ENCODE data around the gene DOLPP1.

DNA sequence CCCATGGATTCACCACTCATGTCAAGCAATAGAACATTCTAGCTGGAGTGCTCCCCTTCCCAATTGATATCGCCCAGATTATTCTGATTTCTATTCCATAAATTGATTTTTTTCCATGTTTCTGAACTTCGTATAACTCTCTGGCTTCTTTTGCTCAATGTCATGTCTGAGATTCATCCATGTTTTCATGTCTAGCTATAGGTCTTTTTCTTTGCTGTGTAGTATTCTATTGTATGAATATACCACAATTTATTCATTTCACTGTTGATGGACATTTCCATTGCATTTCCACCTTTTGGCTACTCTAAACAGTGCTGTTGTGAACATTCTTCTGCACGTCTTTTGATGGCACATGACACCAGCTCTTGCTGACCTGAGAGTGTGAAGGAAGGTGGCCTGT lies 49.9 kb downstream of the DOLPP1 start:
- TF ChIP-seq CTCF (IDR thresholded peaks at IDR 0.05), result no peak
- TF ChIP-seq NFIC (IDR thresholded peaks at IDR 0.05; ENCODE audit: borderline replicate concordance), result no peak
- TF ChIP-seq SMC3 (IDR thresholded peaks at IDR 0.05; ENCODE audit: low read depth, low read length), result no peak
- TF ChIP-seq POLR2AphosphoS5 (IDR thresholded peaks at IDR 0.05; ENCODE audit: low read depth, low read length), result no peak
- TF ChIP-seq EP300 (IDR thresholded peaks at IDR 0.05; ENCODE audit: borderline replicate concordance in 1 of 2, low read depth in 1 of 2, low read length in 1 of 2), result no peak
- no peak for TF ChIP-seq USF1 (IDR thresholded peaks at IDR 0.05; ENCODE audit: borderline replicate concordance, low read depth)
- TF ChIP-seq RAD21 (IDR thresholded peaks at IDR 0.05; ENCODE audit: low read length), result no peak
- TF ChIP-seq MEF2A (IDR thresholded peaks at IDR 0.05; ENCODE audit: borderline replicate concordance, low read depth), result no peak
- TF ChIP-seq RXRA (IDR thresholded peaks at IDR 0.05; ENCODE audit: borderline replicate concordance, low read depth), result no peak
- no peak for TF ChIP-seq TCF12 (IDR thresholded peaks at IDR 0.05)
- no peak for TF ChIP-seq GABPA (IDR thresholded peaks at IDR 0.05; ENCODE audit: low read depth)
- TF ChIP-seq FOXM1 (IDR thresholded peaks at IDR 0.05; ENCODE audit: low read depth), result no peak
- TF ChIP-seq JUND (IDR thresholded peaks at IDR 0.05), result no peak
- no peak for TF ChIP-seq EZH2phosphoT487 (IDR thresholded peaks at IDR 0.05; ENCODE audit: borderline replicate concordance, low read depth)

Data from SK-N-SH (cell line).